H1 (cell line): Measurements from ENCODE around the gene PRICKLE2. TPM values are rescaled to one million over a fixed set of nuclear protein-coding genes. Genes with fewer than 3 reads are reported as not detected.

ENCODE experiments used
- CTCF ChIA-PET: fragments of 300-600 bp; sonication (Branson Sonifier 250); formaldehyde crosslinking; loops from one replicate; lab custom pipeline; 2021; ENCODE audit not compliant: partially characterized antibody; lab: Charles Lee
- POLR2A ChIA-PET: fragments of 300-600 bp; sonication (Branson Sonifier 250); formaldehyde crosslinking; loops from one replicate; lab custom pipeline; 2021; ENCODE audit warnings: inconsistent platforms; ENCODE audit not compliant: partially characterized antibody; lab: Charles Lee
- DNase-seq, 2 experiments: peaks; one replicate each; pipeline versions ENCODE4 v3.0.0 to v3.0.0-alpha.2; 2010 to 2022; ENCODE audit warnings: low spot score in 2 of 2, low read depth in 1 of 2, mixed read lengths in 1 of 2
- FAIRE-seq: peaks from 2 replicates; lab custom pipeline; 2011; peaks lifted over from hg19 to GRCh38; lab: Jason Lieb, UNC
- H2AFZ ChIP-seq: 2 replicates; pipeline ENCODE4 v1.8.1; 2012; ENCODE audit warnings: low read length, inconsistent platforms
- H2AK5ac ChIP-seq: 2 replicates; pipeline ENCODE4 v1.6.1; 2013; ENCODE audit warnings: low read depth, low read length
- H2BK120ac ChIP-seq: replicated peaks from 2 replicates; pipeline ENCODE3; 2013; ENCODE audit warnings: low read depth, low read length, inconsistent platforms
- H2BK12ac ChIP-seq: 2 replicates; pipeline ENCODE4 v1.6.1; 2013; ENCODE audit warnings: low read depth, low read length
- H2BK15ac ChIP-seq: 2 replicates; pipeline ENCODE4 v1.6.1; 2013; ENCODE audit warnings: low read length
- H2BK20ac ChIP-seq: 2 replicates; pipeline ENCODE4 v1.6.1; 2013; ENCODE audit warnings: low read length
- H2BK5ac ChIP-seq: 2 replicates; pipeline ENCODE4 v1.6.1; 2013; ENCODE audit warnings: low read depth, low read length
- H3K14ac ChIP-seq: 2 replicates; pipeline ENCODE4 v1.6.1; 2013; ENCODE audit warnings: inconsistent platforms; ENCODE audit not compliant: insufficient read length
- H3K18ac ChIP-seq: 2 replicates; pipeline ENCODE4 v1.6.1; 2013; ENCODE audit warnings: low read length; ENCODE audit errors: extremely low read depth
- H3K23ac ChIP-seq: 2 replicates; pipeline ENCODE4 v1.6.1; 2013; ENCODE audit warnings: inconsistent platforms; ENCODE audit not compliant: insufficient read length
- H3K23me2 ChIP-seq: 2 replicates; pipeline ENCODE4 v1.6.1; 2013; ENCODE audit warnings: low read depth, low read length
- H3K27ac ChIP-seq: 2 replicates; pipeline ENCODE4 v1.6.1; 2011; ENCODE audit warnings: low read depth, low read length, inconsistent platforms
- H3K27me3 ChIP-seq, 4 experiments: replicated peaks in 1 of 4; 1 replicate in 1 of 4; 2 replicates in 3 of 4; pipeline versions ENCODE4 v1.6.1 to v1.8.1; 2011 to 2013; ENCODE audit warnings: low read length in 3 of 4, mild to moderate bottlenecking in 3 of 4, inconsistent platforms in 2 of 4, mixed read lengths in 2 of 4, moderate library complexity in 1 of 4; ENCODE audit not compliant: control insufficient read depth in 3 of 4, insufficient read depth in 3 of 4; ENCODE audit errors: extremely low read depth in 1 of 4
- H3K36me3 ChIP-seq, 4 experiments: 2 replicates each; pipeline versions ENCODE4 v1.6.1 to v1.8.1; 2011 to 2013; ENCODE audit warnings: mild to moderate bottlenecking in 4 of 4, low read length in 3 of 4, moderate library complexity in 2 of 4, control low read depth in 1 of 4, inconsistent platforms in 1 of 4; ENCODE audit not compliant: insufficient read depth in 4 of 4, control insufficient read depth in 2 of 4
- H3K4ac ChIP-seq: replicated peaks from 2 replicates; pipeline ENCODE3; 2013; ENCODE audit warnings: low read length, low read depth, mixed read lengths, inconsistent platforms; ENCODE audit not compliant: insufficient read length
- H3K4me1 ChIP-seq, 4 experiments: replicated peaks in 1 of 4; 1 replicate in 1 of 4; 2 replicates in 3 of 4; pipeline versions ENCODE4 v1.6.1 to v1.8.1; 2011 to 2013; ENCODE audit warnings: low read length in 3 of 4, inconsistent platforms in 2 of 4, mixed read lengths in 1 of 4; ENCODE audit not compliant: insufficient read depth in 4 of 4, control insufficient read depth in 3 of 4
- H3K4me2 ChIP-seq, 2 experiments: 2 replicates each; pipeline versions ENCODE4 v1.6.1 to v1.8.1; 2011 to 2013; ENCODE audit warnings: low read depth in 2 of 2, low read length in 2 of 2, control low read depth in 1 of 2, inconsistent platforms in 1 of 2, mild to moderate bottlenecking in 1 of 2; ENCODE audit not compliant: insufficient read depth in 1 of 2
- H3K4me3 ChIP-seq, 4 experiments: fragments of 200-600, 300-600 bp in 1 of 4; sonication (generic), shearing (Covaris generic), sonication (Bioruptor Twin) in 1 of 4; 2 replicates each; pipeline versions ENCODE4 v1.5.1 to v1.8.1; 2011 to 2016; ENCODE audit warnings: low read length in 4 of 4, low read depth in 3 of 4, control low read depth in 2 of 4, inconsistent platforms in 2 of 4, mild to moderate bottlenecking in 2 of 4, mixed read lengths in 1 of 4, moderate library complexity in 1 of 4; ENCODE audit not compliant: insufficient read depth in 2 of 4; ENCODE audit errors: extremely low read depth in 1 of 4
- H3K56ac ChIP-seq: replicated peaks from 2 replicates; pipeline ENCODE3; 2013; ENCODE audit warnings: low read depth, mild to moderate bottlenecking, mixed read lengths, low read length, inconsistent platforms; ENCODE audit not compliant: insufficient read length
- H3K79me1 ChIP-seq: 2 replicates; pipeline ENCODE4 v1.6.1; 2013; ENCODE audit warnings: low read depth, low read length, control low read depth
- H3K79me2 ChIP-seq, 2 experiments: 2 replicates each; pipeline versions ENCODE4 v1.6.1 to v1.8.1; 2012 to 2013; ENCODE audit warnings: low read length in 2 of 2, mild to moderate bottlenecking in 2 of 2, inconsistent platforms in 1 of 2; ENCODE audit not compliant: insufficient read depth in 2 of 2, control insufficient read depth in 1 of 2
- H3K9ac ChIP-seq, 4 experiments: replicated peaks in 1 of 4; 1 replicate in 1 of 4; 2 replicates in 3 of 4; pipeline versions ENCODE4 v1.6.1 to v1.8.1; 2011 to 2013; ENCODE audit warnings: low read depth in 3 of 4, low read length in 3 of 4, control low read depth in 2 of 4, mild to moderate bottlenecking in 2 of 4, moderate library complexity in 2 of 4, inconsistent platforms in 1 of 4; ENCODE audit errors: extremely low read depth in 1 of 4
- H3K9me3 ChIP-seq, 2 experiments: 2 replicates each; pipeline versions ENCODE4 v1.6.1 to v1.8.1; 2012 to 2013; ENCODE audit warnings: mild to moderate bottlenecking in 2 of 2, moderate library complexity in 2 of 2, control low read depth in 1 of 2, inconsistent platforms in 1 of 2, low read depth in 1 of 2, low read length in 1 of 2, mixed read lengths in 1 of 2; ENCODE audit not compliant: insufficient read depth in 2 of 2
- H4K20me1 ChIP-seq, 2 experiments: replicated peaks in 1 of 2; 2 replicates each; pipeline versions ENCODE3 to v1.8.1; 2011 to 2013; ENCODE audit warnings: inconsistent platforms in 2 of 2, low read length in 2 of 2, mild to moderate bottlenecking in 1 of 2; ENCODE audit not compliant: insufficient read depth in 2 of 2, control insufficient read depth in 1 of 2
- H4K5ac ChIP-seq: 2 replicates; pipeline ENCODE4 v1.6.1; 2013; ENCODE audit warnings: low read length, low read depth, mixed read lengths, inconsistent platforms; ENCODE audit not compliant: insufficient read length
- H4K8ac ChIP-seq: 2 replicates; pipeline ENCODE4 v1.8.0; 2013; ENCODE audit warnings: mild to moderate bottlenecking, moderate library complexity, low read length, inconsistent platforms; ENCODE audit not compliant: insufficient read depth; ENCODE audit errors: extremely low read depth
- H4K91ac ChIP-seq: replicated peaks from 2 replicates; pipeline ENCODE3; 2013; ENCODE audit warnings: low read length, mixed read lengths, inconsistent platforms; ENCODE audit not compliant: insufficient read length
- RAD21 ChIP-seq, 2 experiments: IDR thresholded peaks in 1 of 2; conservative IDR thresholded peaks in 1 of 2; 2 replicates each; pipeline ENCODE4 v1.6.1; 2011; ENCODE audit warnings: low read depth in 2 of 2, low read length in 2 of 2, improper control_type of control experiment in 1 of 2, inconsistent platforms in 1 of 2, mild to moderate bottlenecking in 1 of 2, moderate library complexity in 1 of 2
- WGBS, 2 experiments: shearing (Covaris generic) in 1 of 2; methylation state at CpG; one replicate each; pipeline versions ENCODE4 v1.1.6 to v1.1.7; 2013 to 2015; ENCODE audit warnings: low lambda C conversion rate in 2 of 2, mixed read lengths in 2 of 2, inconsistent platforms in 1 of 2, low coverage in 1 of 2, missing lambda C conversion rate in 1 of 2; ENCODE audit not compliant: insufficient replicate concordance in 2 of 2, insufficient coverage in 1 of 2, insufficient read length in 1 of 2; ENCODE audit errors: extremely low coverage in 1 of 2, missing lambda C conversion rate in 1 of 2; 5-methylcytosine and 5-hydroxymethylcytosine counted together
- polyA plus RNA-seq, 7 experiments: library from polyadenylated mRNA; depleted of rRNA in 3 of 7; stranded (reverse) in 5 of 7; unstranded in 2 of 7; fragments of >200 nt in 5 of 7; fragments of 200-250 nt in 2 of 7; gene quantifications; 1 replicate in 5 of 7; 2 replicates in 1 of 7; 4 replicates in 1 of 7; pipeline versions ENCODE4 v1.2.1 to v1.2.3, GENCODE V29; 2011 to 2013; ENCODE audit warnings: missing spikeins in 2 of 7, mixed read lengths in 2 of 7
- total RNA-seq: library from RNA; stranded (reverse); fragmentation: NEBNext Ultra II Directional; extraction: Animal tissue kit (Norgen Biotek cat#: 25700); gene quantifications from 2 replicates; pipeline ENCODE4 v1.2.1, GENCODE V29; 2021

Gene PRICKLE2
- total and polyA plus RNA-seq, 2 of the 8 experiments (the other 6 are each of a cell fraction or from before 2014, with no cell fraction given): 2.9 to 8.0 TPM

DNA sequence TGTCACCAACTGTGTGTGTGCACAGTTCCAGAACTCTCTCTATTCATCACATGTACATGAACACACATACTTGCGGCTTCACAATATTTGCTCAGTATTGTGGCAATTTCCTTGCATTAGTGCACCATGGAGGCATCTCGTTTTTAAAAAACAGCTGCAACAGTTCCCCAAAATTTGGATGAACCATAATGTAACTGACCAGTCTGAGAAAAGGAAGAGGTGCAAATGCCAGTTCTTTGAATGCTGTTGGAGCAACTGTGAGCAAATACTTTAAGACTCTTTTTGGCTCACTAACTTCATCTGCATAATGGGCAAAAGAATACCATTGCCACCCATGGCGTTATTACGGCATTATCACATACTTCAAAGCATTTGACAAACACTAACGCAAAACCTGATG is 163.6 kb downstream of the PRICKLE2 start:
- no peak for TF ChIP-seq RAD21 (IDR thresholded peaks at IDR 0.05 in 1 of 2, conservative IDR thresholded peaks at IDR 0.05 in 1 of 2; ENCODE audit: low read depth in 2 of 2, low read length in 2 of 2)
- no peak overlapping the region for H2BK12ac ChIP-seq

More for the DNA sequence above, 163.6 kb downstream of the PRICKLE2 start:
- Histone ChIP-seq H3K27ac (no peak overlapping the region), H3K4me2 (no peak overlapping the region), H4K8ac (no peak overlapping the region), H3K18ac (no peak overlapping the region), H2BK20ac (no peak overlapping the region), H3K14ac (no peak overlapping the region), H4K20me1 (no peaks in the 10 kb centered on the region), H3K4ac (no peak overlapping the region), H3K23me2 (no peaks in the 10 kb centered on the region), H2AFZ (no peak overlapping the region), H4K91ac (no peak overlapping the region), H3K9ac (no peak overlapping the region), H3K9me3 (no peaks in the 10 kb centered on the region), H3K79me1 (no peaks in the 10 kb centered on the region), H3K23ac (no peak overlapping the region), H3K4me3 (no peak overlapping the region), H3K79me2 (no peaks in the 10 kb centered on the region), H4K5ac (no peak overlapping the region), H3K27me3 (no peaks in the 10 kb centered on the region; a peak in 4 of 7 replicates), H2AK5ac (no peak overlapping the region), H2BK5ac (no peak overlapping the region), H2BK120ac (no peak overlapping the region), H3K4me1 (peaks cover 0 to 7% (median 6%) of the 10 kb centered on the region in 4 experiments; a peak in 6 of 7 replicates), H3K56ac (no peak overlapping the region), H3K36me3 (no peaks in the 10 kb centered on the region), H2BK15ac (no peak overlapping the region)
- ChIA-PET CTCF (interaction anchor here (1.0 kb wide), 2 partner anchors 13 to 15 kb away, joined by 3 read pairs; no protein-coding TSS in a partner anchor), POLR2A (no interaction called here)
- FAIRE-seq: no peak
- WGBS, 2 experiments: 84% methylated on average over 5 of the region's 5 CpGs; no CpG with 5 or more reads in 1 of the 2 experiments
- DNase-seq: no peak
